GM10847 (cell line): ENCODE results near the gene PPP2R1A.

Experiments used
- POLR2A ChIP-seq: IDR thresholded peaks from 2 replicates; pipeline ENCODE4 v1.6.1; 2011; ENCODE audit not compliant: insufficient read length; ENCODE audit errors: extremely low read depth

Gene PPP2R1A

GRCh38 chr19:52191951-52192350 is 2.1 kb downstream of the PPP2R1A start:
- TF ChIP-seq POLR2A, result no peak

GRCh38 chr19:52196256-52196967 is 6.6 kb downstream of the PPP2R1A start:
- TF ChIP-seq POLR2A, result no peak

GRCh38 chr19:52197964-52198363 is 8.1 kb downstream of the PPP2R1A start:
- no peak for TF ChIP-seq POLR2A

GRCh38 chr19:52198678-52199077 is 8.8 kb downstream of the PPP2R1A start:
- no peak for TF ChIP-seq POLR2A

GRCh38 chr19:52200044-52200443 is 10.2 kb downstream of the PPP2R1A start:
- TF ChIP-seq POLR2A, result no peak

- no peak for TF ChIP-seq POLR2A
Observed at GRCh38 chr19:52206481-52206880, 16.6 kb downstream of the PPP2R1A start.

- no peak for TF ChIP-seq POLR2A
Observed at GRCh38 chr19:52211203-52211602, 21.4 kb downstream of the PPP2R1A start.

GRCh38 chr19:52211926-52212571 is 22.2 kb downstream of the PPP2R1A start:
- TF ChIP-seq POLR2A, result no peak

- TF ChIP-seq POLR2A, result no peak
Observed at GRCh38 chr19:52212572-52213255, 22.9 kb downstream of the PPP2R1A start.

GRCh38 chr19:52214241-52214640 is 24.4 kb downstream of the PPP2R1A start:
- TF ChIP-seq POLR2A, result no peak

- no peak for TF ChIP-seq POLR2A
Observed at GRCh38 chr19:52216401-52216800, 26.5 kb downstream of the PPP2R1A start.

- no peak for TF ChIP-seq POLR2A
Observed at GRCh38 chr19:52217576-52217975, 27.7 kb downstream of the PPP2R1A start.

- TF ChIP-seq POLR2A, result no peak
Observed at GRCh38 chr19:52219611-52220010, 29.8 kb downstream of the PPP2R1A start.

GRCh38 chr19:52221031-52221430 is 31.2 kb downstream of the PPP2R1A start:
- TF ChIP-seq POLR2A, result no peak

GRCh38 chr19:52221831-52222375 is 32.1 kb downstream of the PPP2R1A start:
- TF ChIP-seq POLR2A, result no peak

GRCh38 chr19:52224211-52224610 is 34.4 kb downstream of the PPP2R1A start:
- no peak for TF ChIP-seq POLR2A
